ENCODE measurements around the gene CDH23.

CDH23 gene

DNA sequence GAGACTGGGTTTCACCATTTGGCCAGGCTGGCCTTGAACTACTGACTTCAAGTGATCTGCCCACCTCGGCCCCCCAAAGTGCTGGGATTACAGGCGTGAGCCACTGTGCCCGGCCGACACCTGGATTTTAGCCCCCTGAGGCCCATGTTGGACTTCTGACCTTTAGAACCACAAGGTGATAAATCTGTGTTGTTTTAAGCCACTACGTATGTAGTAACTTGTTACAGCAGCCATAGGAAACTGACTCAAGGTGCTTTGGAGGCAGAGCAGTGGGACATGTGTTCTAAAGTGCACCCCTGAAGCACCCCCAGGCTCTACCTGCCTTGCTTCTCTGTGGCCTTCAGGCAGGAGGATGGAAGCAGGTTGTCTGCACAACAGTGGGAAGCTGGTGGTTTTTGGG lies 128.4 kb downstream of the CDH23 start:
- no peak for DNase-seq (ENCODE audit: extremely low spot score)
- no peak for TF ChIP-seq FOXK2 (IDR thresholded peaks at IDR 0.05)
- TF ChIP-seq ZNF384 (IDR thresholded peaks at IDR 0.05) = no peak
- no peak for TF ChIP-seq LEF1 (IDR thresholded peaks at IDR 0.05; ENCODE audit: borderline replicate concordance)
- TF ChIP-seq CTBP1 (IDR thresholded peaks at IDR 0.05; ENCODE audit: borderline replicate concordance) = no peak
- TF ChIP-seq HDGF (IDR thresholded peaks at IDR 0.05; ENCODE audit: borderline replicate concordance) = no peak
- TF ChIP-seq L3MBTL2 (conservative IDR thresholded peaks at IDR 0.05) = no peak
- no peak for TF ChIP-seq ARNT (IDR thresholded peaks at IDR 0.05)
- no peak for TF ChIP-seq SUZ12 (IDR thresholded peaks at IDR 0.05)
- ChIA-PET POLR2A (no interaction called here), CTCF (no interaction called here)

DNA sequence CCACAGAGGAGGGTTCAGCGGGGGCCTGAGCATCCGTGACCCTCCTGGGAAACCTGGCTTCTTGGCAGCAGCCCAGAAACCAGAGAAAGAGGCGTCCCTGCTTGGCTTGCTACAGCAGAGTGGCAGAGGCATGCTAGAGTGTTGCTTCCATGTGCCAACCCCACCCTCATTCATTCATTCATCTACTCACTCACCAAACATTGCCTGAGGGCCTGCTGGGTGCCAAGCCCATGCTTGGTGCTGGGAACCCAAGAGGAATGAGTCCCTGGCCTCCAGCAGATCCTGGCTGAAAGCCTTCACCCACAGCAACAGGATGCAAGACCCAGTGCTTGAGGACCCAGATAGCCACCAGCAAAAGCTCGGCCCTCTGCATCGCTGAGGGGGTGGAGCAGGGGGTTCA lies 129.0 kb downstream of the CDH23 start:
- TF ChIP-seq FOXA1 (IDR thresholded peaks at IDR 0.05) (no peak), ARNT (IDR thresholded peaks at IDR 0.05) (no peak), SP1 (IDR thresholded peaks at IDR 0.05) (no peak), HDGF (IDR thresholded peaks at IDR 0.05; ENCODE audit: borderline replicate concordance) (no peak), FOXM1 (IDR thresholded peaks at IDR 0.05; ENCODE audit: borderline replicate concordance) (no peak), L3MBTL2 (conservative IDR thresholded peaks at IDR 0.05) (no peak), FOXK2 (IDR thresholded peaks at IDR 0.05) (no peak), NFRKB (IDR thresholded peaks at IDR 0.05) (no peak), ELF4 (IDR thresholded peaks at IDR 0.05) (no peak), TARDBP (IDR thresholded peaks at IDR 0.05) (no peak)
- POLR2A ChIA-PET = no interaction called here
- CTCF ChIA-PET = no interaction called here
- no peak for DNase-seq (ENCODE audit: extremely low spot score)

DNA sequence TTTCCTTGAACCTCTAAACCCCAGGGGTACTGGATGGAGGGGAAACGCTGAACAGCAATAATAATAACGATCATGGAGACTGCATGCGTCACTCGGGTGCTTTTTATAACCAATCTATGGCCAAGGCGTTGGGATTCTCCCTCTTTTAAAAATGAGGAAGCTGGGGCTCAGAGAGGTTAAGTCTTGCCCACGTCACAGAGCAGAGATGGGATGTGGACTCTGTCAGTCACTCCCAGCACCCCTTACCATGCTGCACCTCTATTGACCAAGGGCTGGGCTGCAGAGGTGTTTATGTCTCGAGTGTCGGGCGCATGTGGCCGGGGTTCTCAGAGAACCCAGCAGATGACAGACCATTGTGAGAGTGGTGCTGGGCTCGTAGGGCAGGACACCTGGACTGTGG lies 129.9 kb downstream of the CDH23 start:
- POLR2A ChIA-PET = no interaction called here
- no peak for DNase-seq (ENCODE audit: extremely low spot score)
- TF ChIP-seq BHLHE40 (IDR thresholded peaks at IDR 0.05; ENCODE audit: borderline replicate concordance) (no peak), ELF4 (IDR thresholded peaks at IDR 0.05) (no peak)
- CTCF ChIA-PET = no interaction called here

DNA sequence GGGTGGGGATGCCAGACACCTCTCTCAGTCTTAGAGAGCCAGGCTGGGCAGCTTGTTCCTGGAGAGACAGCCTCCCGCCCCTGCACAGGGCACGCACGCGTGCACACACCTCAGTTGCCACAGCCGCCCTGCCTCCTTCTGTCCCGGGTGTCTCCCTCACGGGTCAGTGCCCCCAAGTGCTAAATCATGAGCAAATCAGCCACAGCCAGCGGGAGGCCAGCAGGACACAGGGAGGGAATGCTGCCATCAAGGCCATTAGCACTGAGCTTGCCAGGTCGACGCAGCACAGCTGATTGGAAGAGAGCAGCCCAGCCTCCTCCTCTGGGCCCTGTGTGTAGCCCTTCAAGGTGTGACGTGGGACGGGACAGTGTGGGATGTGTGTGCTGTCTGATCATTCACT lies 130.4 kb downstream of the CDH23 start:
- no peak for TF ChIP-seq FOXA1 (IDR thresholded peaks at IDR 0.05)
- TF ChIP-seq, protein P1, sequence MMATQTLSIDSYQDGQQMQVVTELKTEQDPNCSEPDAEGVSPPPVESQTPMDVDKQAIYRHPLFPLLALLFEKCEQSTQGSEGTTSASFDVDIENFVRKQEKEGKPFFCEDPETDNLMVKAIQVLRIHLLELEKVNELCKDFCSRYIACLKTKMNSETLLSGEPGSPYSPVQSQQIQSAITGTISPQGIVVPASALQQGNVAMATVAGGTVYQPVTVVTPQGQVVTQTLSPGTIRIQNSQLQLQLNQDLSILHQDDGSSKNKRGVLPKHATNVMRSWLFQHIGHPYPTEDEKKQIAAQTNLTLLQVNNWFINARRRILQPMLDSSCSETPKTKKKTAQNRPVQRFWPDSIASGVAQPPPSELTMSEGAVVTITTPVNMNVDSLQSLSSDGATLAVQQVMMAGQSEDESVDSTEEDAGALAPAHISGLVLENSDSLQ (IDR thresholded peaks at IDR 0.05) = no peak
- TF ChIP-seq BHLHE40 (IDR thresholded peaks at IDR 0.05; ENCODE audit: borderline replicate concordance) = no peak
- no peak for TF ChIP-seq NFRKB (IDR thresholded peaks at IDR 0.05)
- TF ChIP-seq L3MBTL2 (conservative IDR thresholded peaks at IDR 0.05) = no peak
- no peak for TF ChIP-seq SUZ12 (IDR thresholded peaks at IDR 0.05)
- TF ChIP-seq TARDBP (IDR thresholded peaks at IDR 0.05) = no peak
- no peak for TF ChIP-seq FOXM1 (IDR thresholded peaks at IDR 0.05; ENCODE audit: borderline replicate concordance)
- TF ChIP-seq ELF4 (IDR thresholded peaks at IDR 0.05) = no peak
- TF ChIP-seq ARNT (IDR thresholded peaks at IDR 0.05) = no peak
- TF ChIP-seq SP1 (IDR thresholded peaks at IDR 0.05) = no peak
- no peak for TF ChIP-seq ZNF384 (IDR thresholded peaks at IDR 0.05)
- TF ChIP-seq FOXK2 (IDR thresholded peaks at IDR 0.05) = no peak
- no peak for TF ChIP-seq HDGF (IDR thresholded peaks at IDR 0.05; ENCODE audit: borderline replicate concordance)
- TF ChIP-seq CTBP1 (IDR thresholded peaks at IDR 0.05; ENCODE audit: borderline replicate concordance) = no peak
- TF ChIP-seq LEF1 (IDR thresholded peaks at IDR 0.05; ENCODE audit: borderline replicate concordance) = no peak
- DNase-seq (ENCODE audit: extremely low spot score) = no peak
- ChIA-PET CTCF (no interaction called here), POLR2A (no interaction called here)

DNA sequence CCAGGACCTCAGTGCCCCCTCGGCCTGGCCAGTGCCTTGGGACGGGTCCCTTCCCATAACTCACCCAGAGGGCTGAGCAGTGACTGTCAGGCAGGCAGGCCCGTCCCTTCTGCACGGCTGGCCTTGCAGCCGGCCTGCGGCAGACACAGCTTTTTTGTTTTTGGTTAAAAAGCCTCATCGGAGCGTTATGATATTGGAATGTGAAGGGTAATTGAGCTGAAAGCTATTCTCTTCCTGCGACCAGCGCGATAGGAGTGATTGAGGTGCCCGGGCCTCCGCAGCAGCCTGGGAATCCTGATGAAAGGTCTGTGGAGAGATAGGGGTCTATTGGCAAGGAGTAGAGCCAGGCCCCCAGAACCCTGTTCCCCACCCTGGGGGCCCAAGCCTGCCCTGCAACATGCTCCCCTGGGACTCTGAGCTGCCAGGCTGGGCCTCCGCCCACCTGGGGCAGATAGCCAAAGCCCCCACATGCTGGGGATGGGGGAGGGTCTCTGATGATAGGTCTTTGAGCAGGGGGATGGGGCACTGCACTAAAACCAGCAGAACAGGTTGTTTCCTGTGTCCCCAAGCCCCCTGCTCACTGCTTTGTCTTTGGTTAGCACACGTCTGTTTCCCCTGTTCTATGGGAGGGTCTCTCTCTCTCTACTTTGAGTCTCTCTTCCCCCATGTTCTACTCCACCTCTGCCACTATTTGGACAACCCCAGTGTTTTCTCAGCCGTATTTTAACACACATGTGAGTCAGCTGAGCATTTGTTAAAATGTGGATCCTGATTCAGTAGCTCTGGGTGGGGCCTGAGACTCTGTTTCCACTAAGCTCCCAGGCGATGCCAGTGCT lies 131.9 kb downstream of the CDH23 start:
- DNase-seq (ENCODE audit: extremely low spot score) = no peak
- CTCF ChIA-PET = no interaction called here
- TF ChIP-seq ELF4 (IDR thresholded peaks at IDR 0.05) (no peak), CTBP1 (IDR thresholded peaks at IDR 0.05; ENCODE audit: borderline replicate concordance) (no peak), FOXM1 (IDR thresholded peaks at IDR 0.05; ENCODE audit: borderline replicate concordance) (no peak), BHLHE40 (IDR thresholded peaks at IDR 0.05; ENCODE audit: borderline replicate concordance) (no peak)
- TF ChIP-seq, protein P1 (IDR thresholded peaks at IDR 0.05) = no peak
- POLR2A ChIA-PET = no interaction called here

DNA sequence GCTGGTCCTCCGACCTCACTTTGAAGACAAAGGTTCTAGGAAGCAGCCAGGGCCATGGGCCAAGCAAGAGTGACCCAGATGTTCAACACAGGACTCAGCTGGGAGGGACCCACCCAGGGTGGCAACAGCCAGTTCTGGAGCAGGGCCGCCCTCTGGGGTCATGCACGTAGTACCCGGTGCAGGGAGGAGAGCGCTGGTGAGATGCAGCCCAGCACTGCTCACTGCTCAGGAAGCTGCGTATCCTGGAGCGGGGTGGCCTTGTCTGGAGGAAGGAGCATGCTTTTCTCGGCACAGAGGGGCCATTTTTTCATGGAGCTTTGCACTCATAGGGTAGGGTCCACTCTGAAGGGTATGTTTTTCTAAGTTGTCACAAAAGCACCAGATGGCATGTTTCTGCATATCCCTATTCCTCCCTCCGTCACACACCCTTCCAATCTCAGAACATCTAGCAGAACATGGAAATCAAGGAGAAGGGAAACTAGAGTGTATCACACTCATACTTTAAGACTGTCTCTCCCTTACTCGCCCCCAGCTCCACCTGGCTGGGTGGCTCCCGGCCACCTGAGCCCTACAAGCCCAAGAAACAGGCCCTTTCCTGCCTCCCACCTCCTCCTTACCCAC lies 132.6 kb downstream of the CDH23 start:
- no peak for TF ChIP-seq ARNT (IDR thresholded peaks at IDR 0.05)
- no peak for TF ChIP-seq FOXM1 (IDR thresholded peaks at IDR 0.05; ENCODE audit: borderline replicate concordance)
- TF ChIP-seq ZNF384 (IDR thresholded peaks at IDR 0.05) = no peak
- TF ChIP-seq TARDBP (IDR thresholded peaks at IDR 0.05) = no peak
- no peak for TF ChIP-seq CTBP1 (IDR thresholded peaks at IDR 0.05; ENCODE audit: borderline replicate concordance)
- no peak for TF ChIP-seq SP1 (IDR thresholded peaks at IDR 0.05)
- no peak for TF ChIP-seq NFRKB (IDR thresholded peaks at IDR 0.05)
- no peak for TF ChIP-seq LEF1 (IDR thresholded peaks at IDR 0.05; ENCODE audit: borderline replicate concordance)
- TF ChIP-seq FOXA1 (IDR thresholded peaks at IDR 0.05) = no peak
- no peak for TF ChIP-seq L3MBTL2 (conservative IDR thresholded peaks at IDR 0.05)
- TF ChIP-seq HDGF (IDR thresholded peaks at IDR 0.05; ENCODE audit: borderline replicate concordance) = no peak
- no peak for TF ChIP-seq FOXK2 (IDR thresholded peaks at IDR 0.05)
- TF ChIP-seq BHLHE40 (IDR thresholded peaks at IDR 0.05; ENCODE audit: borderline replicate concordance) = no peak
- no peak for TF ChIP-seq ELF4 (IDR thresholded peaks at IDR 0.05)
- no peak for TF ChIP-seq SUZ12 (IDR thresholded peaks at IDR 0.05)
- TF ChIP-seq, protein P1 (IDR thresholded peaks at IDR 0.05) = no peak
- ChIA-PET POLR2A (no interaction called here), CTCF (no interaction called here)
- DNase-seq (ENCODE audit: extremely low spot score) = no peak

All from HEK293T (cell line).